ENCODE results near the gene CTNND2.

Gene CTNND2

DNA sequence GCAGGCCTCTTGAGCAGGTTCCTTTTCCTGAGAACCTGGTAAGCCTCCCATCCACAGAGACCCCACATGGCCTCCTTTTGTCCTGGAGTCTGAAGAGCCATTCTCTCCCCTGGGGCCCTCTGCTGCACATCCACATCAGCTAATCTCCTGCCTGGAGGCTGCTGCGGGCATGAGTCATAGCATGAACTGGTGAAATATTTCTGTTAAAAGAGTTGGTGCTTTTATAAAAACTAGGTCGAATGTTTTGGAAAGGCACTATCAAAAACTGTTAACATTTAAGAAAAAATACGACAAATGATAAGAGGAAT is 399.4 kb downstream of the CTNND2 start:
- no peak overlapping the region for H2BK12ac ChIP-seq (ENCODE audit: low read length)
- no peak overlapping the region for H3K14ac ChIP-seq (ENCODE audit: low read length)
- H3K79me2 ChIP-seq (ENCODE audit: control insufficient read depth, insufficient read depth, low read length, poor library complexity), result no peaks in the 10 kb centered on the region
- DNase-seq, result peak; percentile 90 to 94
- H3K18ac ChIP-seq (ENCODE audit: low read length), result no peak overlapping the region
- H3K36me3 ChIP-seq (ENCODE audit: control insufficient read depth in 1 of 2, insufficient read depth in 2 of 2, low read length in 2 of 2), result no peaks in the 10 kb centered on the region
- no peak overlapping the region for H4K8ac ChIP-seq (ENCODE audit: low read depth, low read length)
- no peak overlapping the region for H3K23ac ChIP-seq (ENCODE audit: low read length)
- H3K4ac ChIP-seq (ENCODE audit: low read depth, low read length), result no peak overlapping the region
- no peak overlapping the region for H2AK5ac ChIP-seq (ENCODE audit: low read length)
- no peak overlapping the region for H3K4me2 ChIP-seq (ENCODE audit: low read length)
- no peak overlapping the region for H4K12ac ChIP-seq (ENCODE audit: low read depth, low read length)
- WGBS (ENCODE audit: extremely low coverage, insufficient coverage, insufficient read length), result no CpG with 5 or more reads among the region's 3 CpGs
- no peak overlapping the region for H3K27ac ChIP-seq (ENCODE audit: low read depth, low read length)
- no peaks in the 10 kb centered on the region for H3K9me3 ChIP-seq (ENCODE audit: insufficient read depth, low read depth, low read length)
- H4K91ac ChIP-seq (ENCODE audit: low read depth, low read length), result no peak overlapping the region
- H2BK5ac ChIP-seq (ENCODE audit: low read depth, low read length, poor library complexity), result no peak overlapping the region
- no peak overlapping the region for H2AFZ ChIP-seq (ENCODE audit: insufficient read depth, low read length, poor library complexity)
- no peaks in the 10 kb centered on the region for H3K27me3 ChIP-seq (ENCODE audit: insufficient read depth, low read length)
- H3K4me3 ChIP-seq (ENCODE audit: low read depth, low read length), result no peak overlapping the region
- H3K79me1 ChIP-seq (ENCODE audit: low read length), result peaks cover 4% of the 10 kb centered on the region
- no peak overlapping the region for H2BK120ac ChIP-seq (ENCODE audit: insufficient read depth, low read length, poor library complexity)
- peaks cover 3 to 6% of the 10 kb centered on the region in 2 experiments for H3K4me1 ChIP-seq (ENCODE audit: control insufficient read depth in 1 of 2, insufficient read depth in 2 of 2, low read length in 2 of 2)
- no peak overlapping the region for H3K9ac ChIP-seq (ENCODE audit: low read length)

DNA sequence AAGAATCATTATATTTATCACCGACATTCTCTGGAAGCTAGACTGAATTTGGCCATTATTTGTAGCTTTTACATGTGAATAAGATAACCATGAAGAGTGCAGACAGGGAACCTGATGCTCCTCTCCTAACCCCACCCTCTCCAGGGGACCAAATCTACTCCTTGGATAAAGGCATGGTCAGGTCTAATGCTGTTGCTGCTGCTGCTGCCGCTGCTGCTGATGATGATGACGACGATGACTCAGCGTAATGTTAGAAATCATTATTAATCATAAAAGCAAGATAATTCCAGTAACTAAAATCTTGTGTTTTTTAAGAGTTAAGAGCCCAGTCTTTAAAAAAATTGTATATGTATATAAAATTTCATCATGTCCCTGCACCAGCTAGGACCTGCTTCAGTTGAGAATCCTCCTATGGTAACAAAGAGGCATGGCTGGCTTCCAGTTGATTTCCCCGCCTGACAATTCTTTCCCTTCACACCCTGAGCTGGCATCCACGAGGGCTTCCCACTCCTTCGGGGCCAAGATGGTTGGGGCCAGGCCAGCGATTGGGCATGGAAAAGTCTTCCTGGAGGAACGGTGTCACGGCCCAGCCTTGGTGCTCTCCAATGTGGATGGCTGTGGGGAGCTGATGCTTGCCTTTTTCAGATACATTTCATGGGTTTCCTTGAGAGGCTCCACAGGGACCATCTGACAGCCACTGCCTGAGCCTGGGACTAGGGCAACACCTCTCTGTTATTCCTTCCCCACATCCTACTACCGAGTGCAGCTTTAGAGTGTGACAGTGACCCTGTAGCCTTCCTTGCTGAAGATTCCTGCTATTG is 400.0 kb downstream of the CTNND2 start:
- Histone ChIP-seq H3K23ac (ENCODE audit: low read length) (no peak overlapping the region), H3K79me1 (ENCODE audit: low read length) (peaks cover 4% of the 10 kb centered on the region), H4K8ac (ENCODE audit: low read depth, low read length) (peak overlapping the region; percentile 33), H2BK120ac (ENCODE audit: insufficient read depth, low read length, poor library complexity) (peak overlapping the region; percentile 88), H3K14ac (ENCODE audit: low read length) (peak overlapping the region; percentile 71), H3K27ac (ENCODE audit: low read depth, low read length) (no peak overlapping the region), H2AK5ac (ENCODE audit: low read length) (no peak overlapping the region), H2BK12ac (ENCODE audit: low read length) (peak overlapping the region; percentile 79), H3K27me3 (ENCODE audit: insufficient read depth, low read length) (no peaks in the 10 kb centered on the region), H2AFZ (ENCODE audit: insufficient read depth, low read length, poor library complexity) (no peak overlapping the region), H3K4me1 (ENCODE audit: control insufficient read depth in 1 of 2, insufficient read depth in 2 of 2, low read length in 2 of 2) (peaks cover 3 to 6% of the 10 kb centered on the region in 2 experiments), H4K91ac (ENCODE audit: low read depth, low read length) (peak overlapping the region; percentile 79), H2BK5ac (ENCODE audit: low read depth, low read length, poor library complexity) (peak overlapping the region; percentile 27), H3K36me3 (ENCODE audit: control insufficient read depth in 1 of 2, insufficient read depth in 2 of 2, low read length in 2 of 2) (no peaks in the 10 kb centered on the region), H3K4ac (ENCODE audit: low read depth, low read length) (no peak overlapping the region), H3K79me2 (ENCODE audit: control insufficient read depth, insufficient read depth, low read length, poor library complexity) (no peaks in the 10 kb centered on the region), H3K4me3 (ENCODE audit: low read depth, low read length) (no peak overlapping the region), H3K9me3 (ENCODE audit: insufficient read depth, low read depth, low read length) (no peaks in the 10 kb centered on the region), H3K9ac (ENCODE audit: low read length) (no peak overlapping the region), H3K4me2 (ENCODE audit: low read length) (no peak overlapping the region), H4K12ac (ENCODE audit: low read depth, low read length) (no peak overlapping the region), H3K18ac (ENCODE audit: low read length) (peak overlapping the region; percentile 72)
- no peak for DNase-seq
- no CpG with 5 or more reads among the region's 12 CpGs for WGBS (ENCODE audit: extremely low coverage, insufficient coverage, insufficient read length)

DNA sequence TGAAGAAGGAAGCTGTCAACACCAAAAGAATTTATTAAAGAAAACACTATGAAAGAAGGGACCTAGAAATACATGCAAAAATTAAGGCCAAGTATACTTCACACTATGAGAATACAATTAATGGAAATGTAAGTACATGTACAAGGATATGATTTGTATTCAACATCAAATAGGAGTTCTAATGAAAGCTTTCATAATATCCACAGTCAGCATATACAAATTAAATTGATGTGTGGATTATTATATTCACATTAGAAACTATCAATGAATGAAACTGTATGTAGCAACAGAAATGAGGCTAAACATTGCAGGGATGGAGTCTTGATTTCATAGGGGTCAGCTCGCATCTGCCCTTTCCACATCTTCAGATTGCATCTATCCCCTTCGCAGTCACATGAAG is 401.5 kb downstream of the CTNND2 start:
- Histone ChIP-seq H3K27ac (ENCODE audit: low read depth, low read length) (no peak overlapping the region), H2AK5ac (ENCODE audit: low read length) (no peak overlapping the region), H3K9ac (ENCODE audit: low read length) (no peak overlapping the region), H3K79me2 (ENCODE audit: control insufficient read depth, insufficient read depth, low read length, poor library complexity) (no peaks in the 10 kb centered on the region), H4K8ac (ENCODE audit: low read depth, low read length) (no peak overlapping the region), H2BK12ac (ENCODE audit: low read length) (no peak overlapping the region), H3K79me1 (ENCODE audit: low read length) (peaks cover 4% of the 10 kb centered on the region), H3K14ac (ENCODE audit: low read length) (no peak overlapping the region), H2AFZ (ENCODE audit: insufficient read depth, low read length, poor library complexity) (no peak overlapping the region), H3K18ac (ENCODE audit: low read length) (no peak overlapping the region), H3K4ac (ENCODE audit: low read depth, low read length) (no peak overlapping the region), H4K12ac (ENCODE audit: low read depth, low read length) (no peak overlapping the region), H2BK120ac (ENCODE audit: insufficient read depth, low read length, poor library complexity) (no peak overlapping the region), H2BK5ac (ENCODE audit: low read depth, low read length, poor library complexity) (no peak overlapping the region), H3K23ac (ENCODE audit: low read length) (no peak overlapping the region), H3K4me1 (ENCODE audit: control insufficient read depth in 1 of 2, insufficient read depth in 2 of 2, low read length in 2 of 2) (peaks cover 3 to 6% of the 10 kb centered on the region in 2 experiments), H4K91ac (ENCODE audit: low read depth, low read length) (no peak overlapping the region), H3K4me3 (ENCODE audit: low read depth, low read length) (no peak overlapping the region), H3K36me3 (ENCODE audit: control insufficient read depth in 1 of 2, insufficient read depth in 2 of 2, low read length in 2 of 2) (no peaks in the 10 kb centered on the region), H3K4me2 (ENCODE audit: low read length) (no peak overlapping the region), H3K9me3 (ENCODE audit: insufficient read depth, low read depth, low read length) (no peaks in the 10 kb centered on the region), H3K27me3 (ENCODE audit: insufficient read depth, low read length) (no peaks in the 10 kb centered on the region)
- no CpG with 5 or more reads among the region's 2 CpGs for WGBS (ENCODE audit: extremely low coverage, insufficient coverage, insufficient read length)
- DNase-seq, result no peak

DNA sequence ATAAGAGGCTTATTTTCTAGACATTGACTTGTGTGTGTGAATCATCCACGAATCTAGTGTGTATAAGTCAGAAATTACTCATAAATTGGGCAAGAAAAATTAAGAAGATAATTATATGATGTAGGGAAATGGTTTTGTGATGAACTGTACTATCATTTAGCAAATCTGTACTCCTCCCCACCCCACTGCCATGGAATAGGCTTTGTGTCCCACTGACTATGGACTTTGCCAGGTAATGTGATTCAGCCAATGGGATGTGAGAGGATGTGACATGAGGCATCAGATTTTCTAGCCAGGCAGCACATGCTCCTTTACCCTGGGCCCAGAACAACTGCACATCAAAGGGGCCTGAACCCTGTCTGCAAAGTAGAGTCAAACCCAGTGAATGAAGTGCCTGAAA is 406.6 kb downstream of the CTNND2 start:
- Histone ChIP-seq H4K91ac (ENCODE audit: low read depth, low read length) (no peak overlapping the region), H2BK12ac (ENCODE audit: low read length) (no peak overlapping the region), H3K36me3 (ENCODE audit: control insufficient read depth in 1 of 2, insufficient read depth in 2 of 2, low read length in 2 of 2) (no peaks in the 10 kb centered on the region), H3K9ac (ENCODE audit: low read length) (no peak overlapping the region), H3K79me1 (ENCODE audit: low read length) (no peaks in the 10 kb centered on the region), H3K4ac (ENCODE audit: low read depth, low read length) (no peak overlapping the region), H3K27ac (ENCODE audit: low read depth, low read length) (no peak overlapping the region), H2BK5ac (ENCODE audit: low read depth, low read length, poor library complexity) (no peak overlapping the region), H3K9me3 (ENCODE audit: insufficient read depth, low read depth, low read length) (no peaks in the 10 kb centered on the region), H2AFZ (ENCODE audit: insufficient read depth, low read length, poor library complexity) (no peak overlapping the region), H3K14ac (ENCODE audit: low read length) (no peak overlapping the region), H3K79me2 (ENCODE audit: control insufficient read depth, insufficient read depth, low read length, poor library complexity) (no peaks in the 10 kb centered on the region), H3K23ac (ENCODE audit: low read length) (no peak overlapping the region), H3K27me3 (ENCODE audit: insufficient read depth, low read length) (no peaks in the 10 kb centered on the region), H2AK5ac (ENCODE audit: low read length) (no peak overlapping the region), H3K4me2 (ENCODE audit: low read length) (no peak overlapping the region), H3K4me1 (ENCODE audit: control insufficient read depth in 1 of 2, insufficient read depth in 2 of 2, low read length in 2 of 2) (no peaks in the 10 kb centered on the region), H4K12ac (ENCODE audit: low read depth, low read length) (no peak overlapping the region), H3K18ac (ENCODE audit: low read length) (no peak overlapping the region), H4K8ac (ENCODE audit: low read depth, low read length) (no peak overlapping the region), H3K4me3 (ENCODE audit: low read depth, low read length) (no peak overlapping the region), H2BK120ac (ENCODE audit: insufficient read depth, low read length, poor library complexity) (no peak overlapping the region)
- WGBS (ENCODE audit: extremely low coverage, insufficient coverage, insufficient read length), result no CpG with 5 or more reads among the region's 1 CpG
- no peak for DNase-seq
